GM19463 (cell line): ENCODE data around the gene DBN1.

Experiments used
- ATAC-seq: cut with Tn5 transposase; IDR thresholded peaks from one replicate; pipeline ENCODE4 v1.9.1; 2021; ENCODE audit warnings: mild to moderate bottlenecking, moderate library complexity; ENCODE audit not compliant: unreplicated experiment

DBN1 gene

DNA sequence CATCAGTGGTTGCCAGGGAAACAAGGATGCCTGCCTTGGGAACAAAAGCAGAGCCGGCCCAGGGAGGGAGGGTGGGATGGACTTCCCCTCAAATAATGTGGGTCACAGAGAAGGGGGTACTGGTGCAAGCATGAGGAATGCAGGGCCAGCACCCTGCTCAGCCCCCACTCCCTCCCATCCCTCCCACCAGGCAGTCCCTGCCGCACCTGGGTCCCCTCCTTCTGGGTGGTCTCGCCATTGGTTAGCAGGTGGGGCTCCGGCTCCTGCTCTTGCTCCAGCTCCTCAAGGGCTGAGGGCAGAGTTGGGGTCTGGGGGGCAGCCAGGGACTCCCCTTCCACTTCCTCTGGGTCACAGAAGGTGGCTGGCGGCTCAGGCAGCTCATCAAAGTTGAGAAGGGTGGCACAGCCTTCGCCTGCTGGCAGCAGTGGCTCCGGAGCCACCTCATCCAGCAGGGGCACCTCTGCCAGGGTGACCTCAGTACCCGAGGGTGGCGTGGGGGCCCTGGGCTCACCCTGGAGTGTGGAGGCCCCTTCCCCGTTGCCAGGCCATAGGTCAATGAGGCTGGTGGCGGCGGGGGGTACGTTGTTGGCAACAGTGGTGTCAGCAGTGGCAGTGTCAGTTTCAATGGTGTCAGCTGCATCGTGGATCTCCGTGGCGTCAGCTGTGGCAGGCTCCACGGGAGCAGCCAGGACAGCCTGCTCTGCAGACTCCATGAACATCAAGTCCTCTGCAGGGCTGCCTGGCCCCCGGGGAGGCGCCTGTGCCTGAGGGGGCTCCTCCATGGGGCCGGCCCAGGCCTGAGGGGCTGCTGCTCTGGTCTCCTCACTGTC lies 15.4 kb downstream of the DBN1 start:
- ATAC-seq, result no peak

- peak; percentile 40 for ATAC-seq
Measured at GRCh38 chr5:177456976-177457851, 16.2 kb downstream of the DBN1 start.

DNA sequence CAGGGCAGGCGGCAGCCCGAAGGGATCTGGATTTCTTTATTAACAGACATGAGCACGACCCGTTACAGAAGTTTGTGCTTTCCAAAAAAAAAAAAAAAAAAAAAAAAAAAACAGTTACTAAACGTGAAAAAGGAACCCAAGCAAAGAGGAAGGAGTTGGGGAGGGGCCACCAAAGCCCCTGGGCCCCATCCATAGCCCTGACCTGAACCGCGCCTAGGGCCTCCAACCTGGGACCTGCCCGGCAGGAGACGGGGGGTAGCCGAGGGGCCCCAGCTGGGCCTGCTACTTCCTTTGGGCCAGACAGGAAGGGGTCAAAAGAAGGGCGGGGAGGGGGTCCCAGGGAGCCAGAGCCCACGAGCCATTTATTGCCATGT lies 16.9 kb downstream of the DBN1 start:
- no peak for ATAC-seq

DNA sequence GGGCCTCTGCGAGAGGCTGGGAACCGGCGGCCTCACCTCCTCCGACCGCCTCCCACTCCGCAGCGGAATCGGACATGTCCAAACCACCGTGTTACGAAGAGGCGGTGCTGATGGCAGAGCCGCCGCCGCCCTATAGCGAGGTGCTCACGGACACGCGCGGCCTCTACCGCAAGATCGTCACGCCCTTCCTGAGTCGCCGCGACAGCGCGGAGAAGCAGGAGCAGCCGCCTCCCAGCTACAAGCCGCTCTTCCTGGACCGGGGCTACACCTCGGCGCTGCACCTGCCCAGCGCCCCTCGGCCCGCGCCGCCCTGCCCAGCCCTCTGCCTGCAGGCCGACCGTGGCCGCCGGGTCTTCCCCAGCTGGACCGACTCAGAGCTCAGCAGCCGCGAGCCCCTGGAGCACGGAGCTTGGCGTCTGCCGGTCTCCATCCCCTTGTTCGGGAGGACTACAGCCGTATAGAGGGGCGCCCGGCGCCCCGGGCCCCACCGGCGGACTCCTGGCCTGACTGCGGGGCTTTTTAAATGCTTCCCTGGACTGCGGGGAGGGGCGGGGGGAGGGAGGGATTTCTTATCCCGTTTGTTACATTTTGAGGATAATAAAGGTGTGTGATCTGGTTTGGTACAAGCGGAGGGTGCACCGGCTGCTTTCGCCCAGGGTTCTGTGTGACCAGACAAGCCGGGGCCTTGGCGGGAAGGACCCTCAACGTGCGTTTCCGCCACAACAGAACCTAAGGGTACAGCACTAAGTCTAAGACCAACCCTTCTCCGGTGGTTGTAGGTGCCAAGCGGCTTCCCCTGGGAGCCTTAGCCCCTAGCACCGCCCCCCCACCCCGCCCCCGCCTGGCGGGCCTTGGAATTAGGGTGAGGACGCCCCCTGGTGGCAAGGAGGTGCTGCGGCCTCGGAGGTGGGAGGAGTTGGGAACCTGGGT lies 17.5 kb downstream of the DBN1 start:
- peak; percentile 6 for ATAC-seq

- peak; percentile 47 for ATAC-seq
Measured at GRCh38 chr5:177455036-177455660, 18.3 kb downstream of the DBN1 start.

- ATAC-seq, result peak; percentile 43
Measured at GRCh38 chr5:177454397-177455035, 18.9 kb downstream of the DBN1 start.

DNA sequence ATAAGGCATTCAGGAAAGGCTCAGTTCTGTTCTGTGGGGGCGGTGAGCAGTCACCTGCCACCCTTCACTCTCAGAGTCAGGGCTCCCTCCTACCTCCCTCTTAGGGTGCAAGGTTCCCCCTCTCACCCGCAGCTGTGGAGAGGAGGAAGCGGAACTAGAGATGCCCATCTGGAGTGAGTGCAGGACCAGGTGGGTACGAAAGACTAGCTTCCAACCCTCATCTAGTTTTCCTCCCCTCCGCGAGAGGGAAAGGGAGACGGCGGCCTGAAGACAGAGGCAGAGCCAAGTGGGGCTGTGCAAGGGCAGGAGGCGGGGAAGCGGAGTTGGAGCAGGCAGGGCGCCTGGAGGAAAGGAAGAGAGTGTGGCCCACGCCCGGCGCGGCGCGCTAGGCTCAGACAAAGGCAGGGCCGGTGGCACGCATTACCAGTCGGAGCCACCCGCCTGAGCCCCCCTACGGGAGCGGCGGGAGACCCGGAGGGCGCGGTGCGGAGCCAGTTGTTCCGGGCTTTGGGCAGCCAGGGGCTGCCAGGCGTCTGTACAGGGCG lies 19.5 kb downstream of the DBN1 start:
- ATAC-seq, result no peak

DNA sequence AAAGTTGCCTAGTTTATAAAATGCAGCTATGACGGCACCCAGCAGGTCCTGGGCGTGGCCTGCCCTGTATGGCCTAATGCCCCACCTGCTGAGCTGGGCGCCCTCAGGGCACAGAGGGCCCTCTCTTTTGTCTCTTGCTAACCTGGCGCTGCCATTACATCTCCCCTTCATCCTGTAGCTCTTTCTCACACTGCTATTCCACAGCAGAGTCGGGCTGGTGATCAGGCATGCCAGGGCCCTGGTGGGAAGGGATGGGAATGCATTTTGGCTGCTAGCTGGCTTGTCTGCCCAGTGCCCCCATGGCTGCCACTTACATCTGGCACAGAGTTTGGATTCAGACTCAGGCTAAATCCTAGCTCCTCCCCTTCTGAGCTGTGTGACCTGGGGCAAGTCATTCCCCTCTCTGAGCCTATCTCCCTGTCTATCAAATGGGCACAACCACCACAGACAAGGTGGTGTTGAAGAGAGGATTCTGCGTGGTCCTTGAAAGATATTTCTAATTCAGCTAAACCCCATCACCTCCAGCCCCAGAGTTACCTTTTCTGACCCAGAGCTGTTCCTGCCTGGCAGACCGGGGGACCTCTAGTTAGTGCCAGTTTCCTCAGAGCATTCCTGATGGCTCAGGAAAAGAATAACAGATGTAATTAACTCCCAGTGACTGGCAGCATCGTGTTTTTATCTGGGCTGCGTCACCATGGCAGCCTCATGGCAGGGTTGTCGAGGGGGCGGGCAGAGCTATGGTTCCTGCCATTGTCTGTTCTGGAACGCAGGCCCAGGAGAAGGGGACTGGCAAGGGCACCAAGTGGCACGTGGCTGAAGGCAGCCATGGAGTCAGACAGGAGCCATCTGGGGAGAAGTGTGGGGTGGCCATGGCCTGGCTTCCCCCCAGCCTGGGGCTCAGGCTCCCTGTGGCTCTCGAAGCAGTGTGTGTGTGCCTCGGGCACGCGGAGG lies 20.5 kb downstream of the DBN1 start:
- no peak for ATAC-seq

DNA sequence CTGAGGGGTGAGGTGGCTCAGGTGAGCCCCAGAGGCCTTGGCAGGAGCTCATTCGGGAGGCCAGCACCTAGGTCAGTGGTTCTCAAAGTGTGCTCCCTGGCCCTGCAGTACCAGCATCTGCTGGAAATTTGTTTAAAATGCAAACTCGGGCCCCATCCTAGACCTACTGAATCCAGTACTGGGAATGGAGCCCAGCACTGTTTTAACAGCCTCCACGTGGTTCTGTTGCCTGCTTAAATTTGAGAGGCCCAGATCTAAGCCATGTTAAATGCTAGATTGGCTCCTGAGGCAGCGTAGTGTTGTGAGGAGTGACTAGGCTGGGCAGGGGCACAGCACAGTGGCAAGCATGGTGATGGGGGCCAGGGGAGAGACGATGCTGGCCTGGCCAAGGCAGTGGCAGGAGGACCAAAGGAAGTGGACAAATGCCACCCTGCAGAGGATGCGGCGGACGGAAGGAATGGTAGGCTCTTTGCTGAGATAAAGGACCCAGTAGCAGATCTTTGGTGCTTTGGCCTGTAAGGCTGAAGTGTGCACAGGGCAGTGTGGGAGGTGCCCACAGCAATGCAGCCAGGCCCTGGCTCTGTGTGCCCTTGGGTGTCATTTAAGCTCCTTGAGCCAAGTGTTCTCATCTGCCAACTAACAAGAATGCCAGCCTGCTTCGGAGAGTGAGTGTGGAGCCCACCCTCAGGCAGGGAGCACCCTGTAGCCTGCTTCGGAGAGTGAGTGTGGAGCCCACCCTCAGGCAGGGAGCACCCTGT lies 22.6 kb downstream of the DBN1 start:
- ATAC-seq, result no peak

DNA sequence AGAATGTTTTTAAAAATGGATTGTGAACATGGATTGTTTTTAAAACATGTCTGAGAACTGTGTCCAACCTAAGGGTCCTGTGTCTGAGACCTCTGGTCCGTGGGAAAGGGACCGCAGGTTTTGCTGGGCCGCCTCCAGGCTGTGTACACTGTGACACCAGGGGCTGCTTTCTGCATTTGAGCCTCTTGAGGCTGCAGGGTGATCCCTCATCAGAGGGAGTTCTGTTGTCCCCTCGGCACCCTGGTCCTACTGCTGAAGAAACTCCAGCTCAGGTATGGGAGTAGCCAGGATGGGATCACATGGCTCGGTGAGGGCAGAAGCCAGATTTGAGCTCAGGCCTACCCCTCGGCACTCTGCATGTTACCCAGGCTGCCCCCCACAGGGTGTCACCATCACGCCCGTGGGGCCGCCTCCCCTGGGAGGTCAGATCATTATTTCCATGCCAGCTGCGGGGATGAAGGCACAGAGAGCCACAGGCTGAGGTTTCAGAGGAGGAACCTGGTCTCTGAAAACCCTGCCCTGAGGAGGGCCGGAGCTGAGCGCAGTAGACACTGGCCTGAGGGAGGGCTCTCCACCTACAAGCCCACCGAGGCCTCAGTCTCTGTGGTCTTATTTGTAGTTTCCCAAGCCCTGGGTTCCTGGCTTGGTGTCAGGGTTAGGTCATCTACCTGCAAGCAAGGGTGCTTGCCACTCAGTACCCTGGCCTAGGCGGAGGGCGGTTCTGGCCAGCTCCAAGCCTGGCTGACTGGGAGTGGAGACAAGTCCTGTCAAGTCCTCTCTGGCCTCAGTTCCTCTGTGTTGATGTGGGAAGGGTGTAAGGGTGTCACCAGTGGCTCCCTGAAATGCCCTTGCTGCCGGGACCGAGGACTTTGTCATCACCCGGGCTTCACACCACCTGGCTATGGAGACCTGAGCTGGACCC lies 24.0 kb downstream of the DBN1 start:
- no peak for ATAC-seq

DNA sequence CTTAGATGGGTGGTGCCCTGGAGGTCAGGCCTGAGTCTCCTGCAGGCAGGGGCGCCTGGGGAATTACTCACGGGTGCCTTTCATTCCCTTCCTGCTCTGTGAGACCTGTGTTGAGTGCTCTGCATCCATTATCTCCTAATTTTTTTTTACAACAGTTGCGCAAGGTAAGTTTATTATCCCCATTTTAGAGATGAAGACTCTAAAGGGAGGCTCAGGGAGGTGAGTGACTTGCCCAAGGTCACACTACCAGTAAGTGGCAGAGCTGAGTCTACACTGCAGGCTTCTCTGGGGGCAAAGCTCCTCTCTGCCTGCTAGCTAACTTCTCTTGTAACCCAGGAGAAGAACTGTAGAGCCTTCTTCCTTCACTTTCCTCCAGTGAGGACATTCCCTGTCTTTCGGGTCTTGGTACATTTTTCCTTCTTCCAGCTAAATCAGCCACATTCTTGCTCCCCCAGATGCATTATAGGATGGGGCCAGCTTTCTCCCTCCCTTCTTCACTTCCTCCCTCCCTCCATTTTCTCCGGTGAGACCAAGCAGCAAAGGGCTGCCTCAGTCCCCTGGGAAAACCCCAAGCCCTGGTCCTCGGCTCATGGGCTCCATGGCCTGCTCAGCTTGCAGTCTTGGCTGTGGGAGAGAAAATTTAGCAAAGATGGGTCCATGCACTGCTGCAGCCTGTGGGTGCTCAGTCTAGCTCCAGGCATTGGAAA lies 25.0 kb downstream of the DBN1 start:
- ATAC-seq, result no peak

GRCh38 chr5:177447611-177448243 lies 25.7 kb downstream of the DBN1 start:
- ATAC-seq, result no peak

DNA sequence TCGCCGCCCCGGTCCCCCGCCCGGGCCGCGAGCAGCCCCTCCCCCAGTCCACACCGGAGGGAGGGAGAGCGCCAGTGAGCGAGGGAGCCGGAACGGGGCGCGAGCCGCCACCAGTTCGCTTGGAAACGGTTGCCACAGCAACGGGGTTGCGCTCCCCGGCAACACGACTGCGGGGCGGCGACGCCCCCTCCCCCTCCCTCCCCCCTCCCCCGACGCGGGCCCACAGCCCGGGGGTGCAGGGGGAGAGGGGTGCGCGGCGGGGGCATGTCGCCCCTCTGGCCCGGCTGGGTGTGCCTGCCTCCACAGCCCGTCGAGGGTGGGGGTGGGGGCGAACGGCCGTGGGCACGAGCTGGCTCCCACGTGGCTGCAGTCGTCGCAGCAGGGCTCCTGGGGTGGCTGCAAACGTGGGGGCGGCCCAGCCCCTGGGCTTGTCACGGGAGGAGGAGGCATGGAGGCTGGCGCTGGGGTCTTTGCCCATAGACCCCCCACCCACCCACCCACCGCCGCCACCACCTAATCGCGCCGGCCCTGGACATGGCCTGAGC lies 26.3 kb downstream of the DBN1 start:
- peak; percentile 37 for ATAC-seq

- peak; percentile 58 for ATAC-seq
Measured at GRCh38 chr5:177446200-177447065, 27.0 kb downstream of the DBN1 start, which contains the start of gene PRR7. TSS of gene PRR7 (plus strand) at chr5:177446814. CDS start at chr5:177455068, 8,254 bp downstream.

GRCh38 chr5:177445917-177446199 lies 27.6 kb downstream of the DBN1 start:
- ATAC-seq, result no peak
